GM10266 (cell line): ENCODE data around the gene PTPRN2.

ENCODE experiments used
- DNase-seq: peaks from one replicate; pipeline ENCODE4 v3.0.0; 2012; ENCODE audit errors: extremely low spot score
- CTCF ChIP-seq: IDR thresholded peaks from 2 replicates; pipeline ENCODE4 v1.5.1; 2012; ENCODE audit warnings: mild to moderate bottlenecking, low read depth; ENCODE audit not compliant: control insufficient read depth, insufficient read depth; ENCODE audit errors: missing control alignments

Gene PTPRN2

DNA sequence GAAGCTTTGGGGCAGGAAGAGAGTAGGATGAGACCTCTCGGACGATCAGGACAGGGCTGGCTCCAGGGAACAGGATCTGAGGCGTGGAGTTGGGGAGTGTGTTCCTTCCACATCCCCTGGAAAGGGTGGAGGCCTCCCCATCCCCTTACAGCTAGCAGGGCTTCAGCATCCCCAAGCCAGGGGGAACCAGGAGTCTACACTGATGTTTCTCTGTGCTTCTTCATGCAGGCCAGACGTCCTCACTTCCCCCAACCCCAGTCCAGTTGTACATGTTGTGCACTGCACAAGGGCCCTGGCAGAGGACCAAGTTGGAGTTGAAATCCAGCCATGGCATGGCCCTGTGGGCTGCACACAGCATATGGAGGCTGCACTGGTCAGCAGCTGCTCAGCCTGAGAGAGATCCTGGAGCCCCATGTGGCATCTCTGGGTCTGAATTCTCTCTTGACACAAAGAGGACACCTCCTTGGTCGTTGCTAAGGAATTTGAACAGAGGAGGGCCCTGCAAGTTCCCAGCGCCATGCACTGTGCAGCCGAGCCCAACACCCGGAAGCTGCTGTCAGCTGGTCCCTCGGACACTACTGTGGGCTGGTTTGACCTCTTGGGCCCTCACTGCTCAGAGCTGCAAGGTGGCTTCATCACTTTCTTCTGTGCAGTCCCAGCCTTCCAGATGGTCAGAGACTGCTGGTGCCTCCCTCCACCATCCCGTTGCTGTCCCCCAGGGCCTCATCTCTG is 1069.7 kb downstream of the PTPRN2 start:
- TF ChIP-seq CTCF, result no peak
- DNase-seq, result no peak

- DNase-seq, result no peak
- TF ChIP-seq CTCF, result no peak
Measured at GRCh38 chr7:157516911-157517781, 1070.5 kb downstream of the PTPRN2 start.

- no peak for TF ChIP-seq CTCF
- no peak for DNase-seq
Measured at GRCh38 chr7:157516311-157516710, 1071.3 kb downstream of the PTPRN2 start.

DNA sequence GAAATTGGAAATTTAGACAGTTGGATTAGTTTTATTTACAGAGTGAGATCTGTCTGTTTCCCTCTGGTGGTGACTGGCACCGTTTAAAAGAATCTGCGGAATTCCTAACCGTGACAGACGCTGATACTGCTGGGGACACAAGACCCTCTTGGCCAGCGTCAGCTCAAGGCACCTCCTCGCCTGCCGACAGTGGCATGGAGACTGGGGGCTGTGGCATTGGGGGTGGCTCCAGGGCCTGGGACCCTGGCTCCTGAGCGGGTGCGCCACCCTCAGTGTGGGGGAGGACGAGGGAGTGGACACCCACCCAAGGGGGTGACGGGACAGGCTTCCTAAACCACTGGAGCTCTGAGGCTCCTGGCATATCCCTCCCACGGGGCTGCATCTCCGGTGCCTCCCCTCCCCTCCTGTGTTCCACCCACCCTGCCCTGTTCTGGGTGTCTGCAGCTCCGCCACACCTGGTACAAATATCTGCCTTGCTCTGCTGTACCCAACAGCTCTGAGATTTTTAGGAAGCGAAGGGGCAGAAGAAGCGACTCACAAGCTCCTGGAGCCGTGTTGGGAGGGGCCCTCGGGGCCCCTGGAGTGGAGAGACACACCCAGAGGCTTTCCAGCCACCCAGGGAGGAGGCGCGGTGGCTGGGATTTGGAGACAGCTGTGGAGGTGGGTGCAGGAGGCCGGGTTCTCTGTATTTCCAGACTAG is 1072.1 kb downstream of the PTPRN2 start:
- no peak for TF ChIP-seq CTCF
- DNase-seq, result no peak

GRCh38 chr7:157514746-157515145 is 1072.9 kb downstream of the PTPRN2 start:
- no peak for DNase-seq
- no peak for TF ChIP-seq CTCF

DNA sequence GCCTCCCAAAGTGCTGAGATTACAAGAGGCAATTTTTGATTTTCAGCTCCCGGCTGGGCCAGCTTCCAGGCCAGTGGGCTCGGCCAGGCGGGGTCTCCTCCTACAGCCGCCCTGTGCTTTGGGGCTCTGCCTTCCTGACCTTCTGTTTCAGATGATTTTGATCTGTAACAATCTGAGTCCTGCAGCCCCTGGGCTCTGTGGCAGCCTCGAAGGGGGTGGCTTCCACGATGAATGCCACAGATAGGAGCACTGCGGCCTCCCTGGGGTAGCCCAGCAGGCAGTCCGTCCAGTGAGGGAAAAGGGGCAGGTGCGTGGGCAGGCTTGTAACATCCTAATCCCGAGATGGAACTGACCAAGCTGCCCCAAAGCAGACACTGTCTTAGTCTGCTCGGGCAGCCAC is 1073.3 kb downstream of the PTPRN2 start:
- DNase-seq, result no peak
- TF ChIP-seq CTCF, result no peak
